GM12878 (cell line): ENCODE measurements around the gene BAHD1. TPM values are rescaled to one million over a fixed set of nuclear protein-coding genes. Genes with fewer than 3 reads are reported as not detected.

Experiments
- ATAC-seq: fragments of 200-7000 bp; cut with Tn5 transposase; 3 replicates; pipeline ENCODE4 v1.9.1; 2020; ENCODE audit warnings: mild to moderate bottlenecking, moderate library complexity
- BruUV-seq: library from RNA; stranded (reverse); fragments of 400-500 nt; replicated peaks from 2 replicates; lab custom pipeline; 2021; lab: Mats Ljungman, UMichigan
- CTCF ChIA-PET: fragments of 300-600 bp; sonication (Branson Sonifier 250); formaldehyde crosslinking; extraction: SDS; loops from one replicate; lab custom pipeline; 2021; ENCODE audit warnings: inconsistent platforms; lab: Yijun Ruan, JAX
- POLR2A ChIA-PET: fragments of 350-600 bp; formaldehyde crosslinking; extraction: SDS; loops from one replicate; lab custom pipeline; 2021; ENCODE audit warnings: inconsistent platforms; lab: Charles Lee
- RAD21 ChIA-PET: fragments of 300-600 bp; sonication (Branson Sonifier 250); formaldehyde crosslinking; loops from one replicate; lab custom pipeline; 2023; ENCODE audit warnings: antibody characterized with exemption; ENCODE audit not compliant: unreplicated experiment; lab: Charles Lee
- SMC1A ChIA-PET: fragments of 300-600 bp; sonication (Branson Sonifier 250); formaldehyde crosslinking; loops from one replicate; lab custom pipeline; 2023; ENCODE audit not compliant: unreplicated experiment, uncharacterized antibody; lab: Charles Lee
- DNase-seq: peaks from one replicate; pipeline ENCODE4 v3.0.0-alpha.2; 2011; ENCODE audit warnings: low read depth, low spot score
- FAIRE-seq: peaks from 3 replicates; lab custom pipeline; 2011; peaks lifted over from hg19 to GRCh38; lab: Jason Lieb, UNC
- H2AFZ ChIP-seq: 2 replicates; pipeline ENCODE4 v1.6.0; 2011; ENCODE audit warnings: low read depth, low read length, control low read depth; ENCODE audit not compliant: control insufficient read depth
- H3K27ac ChIP-seq: 2 replicates; pipeline ENCODE4 v1.5.1; 2011; ENCODE audit warnings: control low read depth; ENCODE audit not compliant: control insufficient read depth, insufficient read depth
- H3K27me3 ChIP-seq, 2 experiments: replicated peaks in 1 of 2; 2 replicates each; pipeline versions ENCODE4 v1.6.0 to v1.6.1; 2011; ENCODE audit warnings: low read length in 1 of 2; ENCODE audit not compliant: control insufficient read depth in 2 of 2, insufficient read depth in 2 of 2
- H3K36me3 ChIP-seq, 2 experiments: 2 replicates each; pipeline ENCODE4 v1.5.1; 2011; ENCODE audit warnings: low read length in 1 of 2; ENCODE audit not compliant: control insufficient read depth in 2 of 2, insufficient read depth in 2 of 2
- H3K4me1 ChIP-seq: 2 replicates; pipeline ENCODE4 v1.6.1; 2011; ENCODE audit warnings: mild to moderate bottlenecking, low read length, moderate library complexity, mixed read lengths; ENCODE audit not compliant: control insufficient read depth, insufficient read depth
- H3K4me2 ChIP-seq: 2 replicates; pipeline ENCODE4 v1.6.0; 2011; ENCODE audit warnings: control low read depth; ENCODE audit not compliant: control insufficient read depth, insufficient read depth
- H3K4me3 ChIP-seq: fragments of 200-600 bp; sonication (generic); 2 replicates; pipeline ENCODE4 v1.5.1; 2016
- H3K79me2 ChIP-seq: 2 replicates; pipeline ENCODE4 v1.6.0; 2011; ENCODE audit warnings: low read length; ENCODE audit not compliant: control insufficient read depth, insufficient read depth
- H3K9ac ChIP-seq: 2 replicates; pipeline ENCODE4 v1.8.0; 2011; ENCODE audit warnings: low read length, control low read depth, mixed read lengths; ENCODE audit not compliant: control insufficient read depth, insufficient read depth
- H3K9me3 ChIP-seq: replicated peaks from 3 replicates; pipeline ENCODE4 v1.5.1; 2011; ENCODE audit warnings: mild to moderate bottlenecking, low read length; ENCODE audit not compliant: control insufficient read depth, insufficient read depth
- H4K20me1 ChIP-seq: 2 replicates; pipeline ENCODE4 v1.6.0; 2011; ENCODE audit not compliant: control insufficient read depth, insufficient read depth
- CBX3 ChIP-seq: fragments of 200-600 bp; sonication (generic); IDR thresholded peaks from 2 replicates; pipeline ENCODE4 v1.6.1; 2016; ENCODE audit warnings: low read depth, borderline replicate concordance
- ELK1 ChIP-seq: IDR thresholded peaks from 2 replicates; pipeline ENCODE4 v1.6.1; 2012; ENCODE audit warnings: low read depth, low read length, improper control_type of control experiment
- MYC ChIP-seq: IDR thresholded peaks from 2 replicates; pipeline ENCODE4 v1.6.1; 2011; ENCODE audit warnings: mild to moderate bottlenecking, low read length, moderate library complexity, inconsistent platforms; ENCODE audit not compliant: insufficient read depth, insufficient replicate concordance, insufficient read length, severe bottlenecking
- SP1 ChIP-seq: IDR thresholded peaks from one replicate; pipeline ENCODE4 v1.6.1; 2011; ENCODE audit warnings: low read depth, low read length
- TAF1 ChIP-seq: IDR thresholded peaks from 2 replicates; pipeline ENCODE4 v1.6.1; 2011; ENCODE audit warnings: mild to moderate bottlenecking, low read depth, low read length, borderline replicate concordance
- ZNF217 ChIP-seq: fragments of 450-650 bp; IDR thresholded peaks from 2 replicates; pipeline ENCODE4 v1.6.1; 2017; ENCODE audit warnings: antibody characterized with exemption, mild to moderate bottlenecking
- WGBS: methylation state at CpG from one replicate; pipeline ENCODE4 v1.1.6; 2016; ENCODE audit warnings: low lambda C conversion rate; ENCODE audit not compliant: insufficient replicate concordance, insufficient coverage; ENCODE audit errors: missing lambda C conversion rate; 5-methylcytosine and 5-hydroxymethylcytosine counted together
- in situ Hi-C: fragments of 300-500 bp; cut with MboI; formaldehyde crosslinking; loops from 9 replicates; pipeline ENCODE4 v1.14.3; 2018; ENCODE audit warnings: mixed read lengths
- intact Hi-C: fragments of 100-400 bp; cut with micrococcal nuclease; formaldehyde crosslinking; loops from one replicate; pipeline ENCODE4 v1.14.2; 2022; ENCODE audit not compliant: unreplicated experiment
- polyA plus RNA-seq, 11 experiments: library from polyadenylated mRNA; depleted of rRNA in 4 of 11; unstranded in 6 of 11; stranded (reverse) in 5 of 11; fragments of >200 nt; fragmentation: Nextera tagmentation in 4 of 11; fragmentation: Illumina TruSeq in 1 of 11; extraction: Ambion mirVana in 4 of 11; extraction: Trizol in 1 of 11; gene quantifications; 1 replicate in 1 of 11; 2 replicates in 10 of 11; pipeline versions ENCODE4 v1.2.1 to v1.2.3, GENCODE V29; 2011 to 2016; ENCODE audit warnings: inconsistent platforms in 2 of 11, missing spikeins in 2 of 11, low read depth in 1 of 11
- total RNA-seq, 4 experiments: library from RNA; depleted of rRNA in 3 of 4; stranded (reverse); fragments of >200 nt in 3 of 4; fragmentation: Illumina TruSeq in 1 of 4; extraction: Trizol in 1 of 4; gene quantifications; 2 replicates each; pipeline versions ENCODE4 v1.2.1 to v1.2.3, GENCODE V29; 2013 to 2021
- TF ChIP-seq, protein P1 (sequence below): IDR thresholded peaks from 2 replicates; pipeline ENCODE4 v1.6.1; 2012; ENCODE audit warnings: low read length, inconsistent platforms
- TF ChIP-seq, protein P2 (sequence below): fragments of 450-650 bp; IDR thresholded peaks from 2 replicates; pipeline ENCODE4 v1.6.1; 2016; ENCODE audit warnings: mild to moderate bottlenecking, moderate library complexity, borderline replicate concordance
- TF ChIP-seq, protein P3 (sequence below): IDR thresholded peaks from 2 replicates; pipeline ENCODE4 v1.6.1; 2011; ENCODE audit warnings: borderline replicate concordance, low read depth, mild to moderate bottlenecking, moderate library complexity, low read length; ENCODE audit not compliant: insufficient read depth, poor library complexity, severe bottlenecking
- TF ChIP-seq, protein P4 (sequence below), 3 experiments: IDR thresholded peaks in 2 of 3; conservative IDR thresholded peaks in 1 of 3; 2 replicates each; pipeline ENCODE4 v1.5.1; 2011; ENCODE audit warnings: low read depth in 3 of 3, low read length in 3 of 3, mild to moderate bottlenecking in 3 of 3, control low read depth in 2 of 3, moderate library complexity in 2 of 3, inconsistent platforms in 1 of 3, mixed read lengths in 1 of 3; ENCODE audit not compliant: control insufficient read depth in 2 of 3, insufficient read depth in 1 of 3; ENCODE audit errors: extremely low read depth in 1 of 3

BAHD1 gene
- total and polyA plus RNA-seq, 10 of the 15 experiments (the other 5 are each of a cell fraction or from before 2014, with no cell fraction given): 0.21 to 21.8 (median 5.8) TPM

GRCh38 chr15:40495516-40495915 is 54.8 kb downstream of the BAHD1 start:
- DNase-seq: no peak
- no peak for ATAC-seq
- intact Hi-C loops: no loop called here
- ChIA-PET SMC1A (no interaction called here), CTCF (no interaction called here), RAD21 (interaction anchor here (0.6 kb wide), 1 partner anchor 368 kb away, joined by 3 read pairs; no protein-coding TSS in a partner anchor), POLR2A (no interaction called here)
- in situ Hi-C loops: no loop called here
- no peaks in the 10 kb centered on the region for H3K36me3 ChIP-seq
- no TSS peak for BruUV-seq
- no peaks in the 10 kb centered on the region for H3K4me1 ChIP-seq
- H2AFZ ChIP-seq: no peak overlapping the region
- 50% methylated on average over 2 of the region's 2 CpGs for WGBS
- H3K9me3 ChIP-seq: no peaks in the 10 kb centered on the region
- H3K27ac ChIP-seq: no peak overlapping the region
- no peak for FAIRE-seq
- no peak overlapping the region for H3K9ac ChIP-seq
- H3K27me3 ChIP-seq: no peaks in the 10 kb centered on the region; a peak in 1 of 4 replicates
- H3K79me2 ChIP-seq: no peaks in the 10 kb centered on the region
- no peak overlapping the region for H3K4me2 ChIP-seq
- H3K4me3 ChIP-seq: no peak overlapping the region
- no peaks in the 10 kb centered on the region for H4K20me1 ChIP-seq
- TF ChIP-seq MYC (no peak), SP1 (no peak), ZNF217 (no peak), TAF1 (no peak), CBX3 (no peak), ELK1 (no peak)
- TF ChIP-seq, protein P1, sequence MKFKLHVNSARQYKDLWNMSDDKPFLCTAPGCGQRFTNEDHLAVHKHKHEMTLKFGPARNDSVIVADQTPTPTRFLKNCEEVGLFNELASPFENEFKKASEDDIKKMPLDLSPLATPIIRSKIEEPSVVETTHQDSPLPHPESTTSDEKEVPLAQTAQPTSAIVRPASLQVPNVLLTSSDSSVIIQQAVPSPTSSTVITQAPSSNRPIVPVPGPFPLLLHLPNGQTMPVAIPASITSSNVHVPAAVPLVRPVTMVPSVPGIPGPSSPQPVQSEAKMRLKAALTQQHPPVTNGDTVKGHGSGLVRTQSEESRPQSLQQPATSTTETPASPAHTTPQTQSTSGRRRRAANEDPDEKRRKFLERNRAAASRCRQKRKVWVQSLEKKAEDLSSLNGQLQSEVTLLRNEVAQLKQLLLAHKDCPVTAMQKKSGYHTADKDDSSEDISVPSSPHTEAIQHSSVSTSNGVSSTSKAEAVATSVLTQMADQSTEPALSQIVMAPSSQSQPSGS: no peak
- TF ChIP-seq, protein P2, sequence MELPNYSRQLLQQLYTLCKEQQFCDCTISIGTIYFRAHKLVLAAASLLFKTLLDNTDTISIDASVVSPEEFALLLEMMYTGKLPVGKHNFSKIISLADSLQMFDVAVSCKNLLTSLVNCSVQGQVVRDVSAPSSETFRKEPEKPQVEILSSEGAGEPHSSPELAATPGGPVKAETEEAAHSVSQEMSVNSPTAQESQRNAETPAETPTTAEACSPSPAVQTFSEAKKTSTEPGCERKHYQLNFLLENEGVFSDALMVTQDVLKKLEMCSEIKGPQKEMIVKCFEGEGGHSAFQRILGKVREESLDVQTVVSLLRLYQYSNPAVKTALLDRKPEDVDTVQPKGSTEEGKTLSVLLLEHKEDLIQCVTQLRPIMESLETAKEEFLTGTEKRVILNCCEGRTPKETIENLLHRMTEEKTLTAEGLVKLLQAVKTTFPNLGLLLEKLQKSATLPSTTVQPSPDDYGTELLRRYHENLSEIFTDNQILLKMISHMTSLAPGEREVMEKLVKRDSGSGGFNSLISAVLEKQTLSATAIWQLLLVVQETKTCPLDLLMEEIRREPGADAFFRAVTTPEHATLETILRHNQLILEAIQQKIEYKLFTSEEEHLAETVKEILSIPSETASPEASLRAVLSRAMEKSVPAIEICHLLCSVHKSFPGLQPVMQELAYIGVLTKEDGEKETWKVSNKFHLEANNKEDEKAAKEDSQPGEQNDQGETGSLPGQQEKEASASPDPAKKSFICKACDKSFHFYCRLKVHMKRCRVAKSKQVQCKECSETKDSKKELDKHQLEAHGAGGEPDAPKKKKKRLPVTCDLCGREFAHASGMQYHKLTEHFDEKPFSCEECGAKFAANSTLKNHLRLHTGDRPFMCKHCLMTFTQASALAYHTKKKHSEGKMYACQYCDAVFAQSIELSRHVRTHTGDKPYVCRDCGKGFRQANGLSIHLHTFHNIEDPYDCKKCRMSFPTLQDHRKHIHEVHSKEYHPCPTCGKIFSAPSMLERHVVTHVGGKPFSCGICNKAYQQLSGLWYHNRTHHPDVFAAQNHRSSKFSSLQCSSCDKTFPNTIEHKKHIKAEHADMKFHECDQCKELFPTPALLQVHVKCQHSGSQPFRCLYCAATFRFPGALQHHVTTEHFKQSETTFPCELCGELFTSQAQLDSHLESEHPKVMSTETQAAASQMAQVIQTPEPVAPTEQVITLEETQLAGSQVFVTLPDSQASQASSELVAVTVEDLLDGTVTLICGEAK: no peak
- TF ChIP-seq, protein P3, sequence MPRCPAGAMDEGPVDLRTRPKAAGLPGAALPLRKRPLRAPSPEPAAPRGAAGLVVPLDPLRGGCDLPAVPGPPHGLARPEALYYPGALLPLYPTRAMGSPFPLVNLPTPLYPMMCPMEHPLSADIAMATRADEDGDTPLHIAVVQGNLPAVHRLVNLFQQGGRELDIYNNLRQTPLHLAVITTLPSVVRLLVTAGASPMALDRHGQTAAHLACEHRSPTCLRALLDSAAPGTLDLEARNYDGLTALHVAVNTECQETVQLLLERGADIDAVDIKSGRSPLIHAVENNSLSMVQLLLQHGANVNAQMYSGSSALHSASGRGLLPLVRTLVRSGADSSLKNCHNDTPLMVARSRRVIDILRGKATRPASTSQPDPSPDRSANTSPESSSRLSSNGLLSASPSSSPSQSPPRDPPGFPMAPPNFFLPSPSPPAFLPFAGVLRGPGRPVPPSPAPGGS: no peak
- TF ChIP-seq, protein P4, sequence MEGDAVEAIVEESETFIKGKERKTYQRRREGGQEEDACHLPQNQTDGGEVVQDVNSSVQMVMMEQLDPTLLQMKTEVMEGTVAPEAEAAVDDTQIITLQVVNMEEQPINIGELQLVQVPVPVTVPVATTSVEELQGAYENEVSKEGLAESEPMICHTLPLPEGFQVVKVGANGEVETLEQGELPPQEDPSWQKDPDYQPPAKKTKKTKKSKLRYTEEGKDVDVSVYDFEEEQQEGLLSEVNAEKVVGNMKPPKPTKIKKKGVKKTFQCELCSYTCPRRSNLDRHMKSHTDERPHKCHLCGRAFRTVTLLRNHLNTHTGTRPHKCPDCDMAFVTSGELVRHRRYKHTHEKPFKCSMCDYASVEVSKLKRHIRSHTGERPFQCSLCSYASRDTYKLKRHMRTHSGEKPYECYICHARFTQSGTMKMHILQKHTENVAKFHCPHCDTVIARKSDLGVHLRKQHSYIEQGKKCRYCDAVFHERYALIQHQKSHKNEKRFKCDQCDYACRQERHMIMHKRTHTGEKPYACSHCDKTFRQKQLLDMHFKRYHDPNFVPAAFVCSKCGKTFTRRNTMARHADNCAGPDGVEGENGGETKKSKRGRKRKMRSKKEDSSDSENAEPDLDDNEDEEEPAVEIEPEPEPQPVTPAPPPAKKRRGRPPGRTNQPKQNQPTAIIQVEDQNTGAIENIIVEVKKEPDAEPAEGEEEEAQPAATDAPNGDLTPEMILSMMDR (IDR thresholded peaks at IDR 0.05 in 2 of 3, conservative IDR thresholded peaks at IDR 0.05 in 1 of 3; ENCODE audit: control insufficient read depth in 2 of 3, extremely low read depth in 1 of 3, insufficient read depth in 1 of 3, low read depth in 3 of 3, low read length in 3 of 3): no peak
